Kidney glomerular epithelial cell (primary cell): ENCODE data around the gene ANGPT4.

Experiments used
- DNase-seq: peaks from one replicate; lab custom pipeline; 2025; lab: John Stamatoyannopoulos, UW

ANGPT4 gene

DNA sequence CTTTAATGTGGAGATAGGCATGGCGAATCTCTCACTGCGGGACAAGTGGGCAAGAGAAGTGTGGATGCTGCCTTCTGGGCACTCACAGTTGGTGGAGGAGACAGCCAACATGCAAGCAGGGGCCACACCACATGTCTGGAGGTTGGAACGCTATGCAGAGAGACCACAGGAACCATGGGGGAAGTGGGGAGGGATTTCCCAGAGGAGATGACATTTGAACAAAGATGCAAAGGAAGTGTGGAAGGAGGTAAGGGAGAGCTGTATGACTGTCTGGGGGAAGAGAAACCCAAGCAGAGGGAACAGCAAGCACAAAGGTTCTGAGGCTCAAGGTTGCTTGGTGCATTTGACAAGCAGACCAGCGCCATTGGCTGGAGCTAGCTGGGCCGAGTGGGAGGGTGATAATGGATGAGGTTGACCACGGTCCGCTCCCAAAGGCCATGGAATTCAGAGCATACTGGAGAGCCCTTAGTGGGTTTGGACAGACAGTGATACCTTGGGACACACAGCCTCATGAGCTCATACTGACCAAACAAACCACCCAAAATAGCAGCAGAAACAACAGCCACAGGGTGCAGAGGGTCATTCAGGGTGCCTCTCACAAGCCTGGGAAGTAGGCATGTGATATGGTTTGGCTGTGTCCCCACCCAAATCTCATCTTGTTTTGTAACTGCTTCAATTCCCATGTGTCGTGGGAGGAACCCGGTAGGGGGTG, 90.3 kb downstream of the ANGPT4 start:
- DNase-seq = no peak

DNA sequence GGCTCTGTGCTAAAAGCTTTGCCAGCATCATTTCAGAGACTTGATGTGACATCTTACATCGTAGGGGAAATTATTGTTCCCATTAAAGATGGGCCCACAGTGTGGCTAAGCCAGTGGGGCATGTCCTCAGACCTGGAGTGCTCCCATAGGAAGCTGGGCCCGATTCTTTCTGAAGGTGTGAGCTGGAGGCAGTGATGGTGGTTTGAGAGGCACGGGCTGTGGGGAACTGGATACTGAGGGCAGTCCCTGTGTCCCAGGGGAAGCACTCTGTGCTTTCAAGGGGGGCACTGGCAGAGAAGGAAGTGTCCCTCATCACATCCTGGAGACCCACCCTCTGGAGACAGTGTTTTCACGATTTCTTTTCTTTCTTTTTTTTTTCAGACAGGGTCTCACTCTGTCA, 91.2 kb downstream of the ANGPT4 start:
- DNase-seq = no peak

GRCh38 chr20:824490-824889, 91.6 kb downstream of the ANGPT4 start:
- DNase-seq = no peak

DNA sequence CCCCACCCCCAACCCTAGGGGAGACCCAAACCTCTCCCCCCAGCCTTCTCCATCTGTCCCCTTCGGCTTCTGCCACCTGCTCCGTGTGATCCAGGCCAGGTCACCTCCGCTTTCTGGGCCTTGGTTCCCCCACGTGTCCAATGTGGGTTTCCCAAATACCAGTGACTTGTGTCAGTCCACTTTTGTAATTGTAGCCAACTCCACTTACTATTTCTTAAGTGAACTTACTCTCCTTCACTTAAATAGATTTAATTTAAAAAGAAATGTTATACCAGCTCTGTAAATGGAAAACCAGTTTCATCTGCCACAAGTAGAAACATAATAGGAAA, 92.6 kb downstream of the ANGPT4 start:
- no peak for DNase-seq

- no peak for DNase-seq
These were observed 93.2 kb downstream of the ANGPT4 start for GRCh38 chr20:822651-823573.

- no peak for DNase-seq
These were observed 94.4 kb downstream of the ANGPT4 start for GRCh38 chr20:821731-822065.

- no peak for DNase-seq
These were observed 94.9 kb downstream of the ANGPT4 start for GRCh38 chr20:821046-821730.

DNA sequence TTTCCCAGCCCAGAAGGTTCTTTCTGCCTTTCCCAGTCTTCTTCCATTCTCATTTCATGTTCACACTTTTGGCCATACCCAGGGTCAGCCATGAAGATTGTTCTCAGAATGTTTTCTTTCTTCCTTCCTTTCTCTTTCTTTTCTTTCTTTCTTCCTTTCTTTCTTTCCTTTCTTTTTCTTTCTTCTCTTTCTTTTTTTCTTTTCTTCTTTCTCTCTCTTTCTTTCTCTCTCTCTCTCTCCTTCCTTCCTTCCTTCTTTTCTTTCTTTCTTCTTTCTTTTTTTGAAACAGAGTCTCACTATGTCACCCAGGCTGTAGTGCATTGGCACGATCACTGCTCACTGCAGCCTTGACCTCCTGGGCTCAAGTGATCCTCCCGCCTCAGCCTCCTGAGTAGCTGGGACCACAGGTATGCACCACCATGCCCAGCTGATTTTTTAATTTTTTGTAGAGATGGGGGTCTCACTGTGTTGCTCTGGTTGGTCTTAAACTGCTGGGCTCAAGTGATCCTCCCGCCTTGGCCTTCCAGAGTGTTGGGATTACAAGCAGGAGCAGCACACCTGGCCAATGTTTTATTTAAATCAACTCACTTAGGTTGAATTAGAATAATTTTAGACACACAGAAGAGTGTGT, 95.7 kb downstream of the ANGPT4 start:
- DNase-seq = no peak
